ENCODE data around the gene EPB41L4A.

Gene EPB41L4A

GRCh38 chr5:112351225-112351624 lies 67.9 kb downstream of the EPB41L4A start:
- no peak for DNase-seq

GRCh38 chr5:112350626-112351025 lies 68.5 kb downstream of the EPB41L4A start:
- DNase-seq: no peak

GRCh38 chr5:112349371-112349770 lies 69.7 kb downstream of the EPB41L4A start:
- no peak for DNase-seq

GRCh38 chr5:112348915-112349314 lies 70.2 kb downstream of the EPB41L4A start:
- DNase-seq: no peak

- no peak for DNase-seq
These were observed 70.7 kb downstream of the EPB41L4A start for GRCh38 chr5:112348387-112348786.

DNA sequence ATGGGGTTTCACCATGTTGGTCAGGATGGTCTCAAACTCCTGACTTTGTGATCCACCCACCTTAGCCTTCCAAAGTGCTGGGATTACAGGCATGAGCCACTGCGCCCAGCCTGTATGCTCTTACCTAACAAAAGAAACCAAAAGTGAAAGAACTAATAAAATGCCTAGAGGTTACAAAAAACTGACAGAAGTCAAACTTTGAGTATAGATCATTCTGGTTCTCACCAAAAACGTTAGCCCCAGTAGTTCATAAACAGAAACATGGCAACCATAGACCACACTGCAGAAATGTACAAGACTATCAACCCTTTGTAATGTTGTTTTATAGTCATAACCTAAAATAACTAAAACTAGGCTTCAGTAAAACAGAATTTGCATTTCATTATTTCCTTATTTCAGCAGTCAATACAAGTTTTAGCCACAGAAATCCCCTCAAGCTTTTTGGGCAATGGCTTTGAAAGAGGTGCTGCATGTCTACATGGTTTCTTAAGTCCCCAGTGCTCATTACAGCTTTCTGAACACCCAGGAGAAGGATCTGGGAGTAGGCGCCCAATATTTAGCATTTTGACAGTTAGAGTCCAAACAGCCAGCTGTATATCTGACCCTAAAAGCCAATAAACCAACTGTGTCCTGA lies 72.5 kb downstream of the EPB41L4A start:
- no peak for DNase-seq

DNA sequence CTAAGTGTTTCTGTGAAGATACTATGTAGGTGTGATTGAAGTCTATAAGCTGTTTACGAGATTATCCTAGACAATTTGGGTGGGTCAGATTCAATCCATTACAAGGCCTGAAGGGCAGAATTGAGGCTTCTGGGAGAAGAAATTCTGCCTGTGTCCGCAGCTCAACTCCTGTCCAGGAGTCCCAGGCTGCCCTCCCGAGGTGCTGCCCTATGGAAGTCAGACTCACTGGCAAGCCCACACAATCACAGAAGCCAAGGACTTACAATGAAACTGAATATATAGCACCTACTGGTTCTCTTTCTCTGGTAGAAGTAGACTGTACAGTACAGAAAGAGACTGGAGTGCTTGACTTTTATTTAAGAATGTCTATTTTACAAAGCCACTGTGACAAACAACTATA lies 74.5 kb downstream of the EPB41L4A start:
- no peak for DNase-seq

GRCh38 chr5:112342389-112342788 lies 76.7 kb downstream of the EPB41L4A start:
- DNase-seq: no peak

GRCh38 chr5:112339761-112340160 lies 79.3 kb downstream of the EPB41L4A start:
- DNase-seq: no peak

DNA sequence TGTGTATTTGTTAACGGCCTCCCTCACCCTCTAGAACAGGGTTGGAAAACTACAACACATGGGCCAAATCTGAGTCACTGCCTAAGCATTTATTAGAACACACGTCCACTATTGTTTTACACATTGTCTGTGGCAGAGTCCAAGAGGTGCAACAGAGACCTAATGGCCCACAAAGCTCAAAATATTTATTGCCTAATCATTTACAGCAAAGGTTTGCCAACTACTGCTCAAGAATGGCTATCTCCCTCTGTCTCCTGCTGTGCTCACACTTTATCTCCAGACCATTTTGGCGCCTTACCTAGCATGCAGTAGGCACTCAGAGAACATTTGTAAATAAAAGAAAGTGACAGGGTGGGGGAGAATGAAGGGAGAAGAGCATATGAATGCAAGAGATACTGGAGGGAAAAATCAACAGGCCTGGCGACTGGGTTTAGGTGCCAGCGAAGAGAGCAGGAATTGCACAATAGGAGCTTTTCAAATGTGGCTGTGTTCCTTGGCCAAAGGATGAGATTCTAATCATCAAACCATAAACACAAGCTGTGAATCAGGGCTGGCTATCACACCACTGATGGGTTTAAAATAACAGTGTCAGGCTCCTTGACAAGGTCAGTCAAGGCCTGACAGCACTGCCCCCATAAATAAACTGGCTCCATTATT lies 80.3 kb downstream of the EPB41L4A start:
- DNase-seq: no peak

DNA sequence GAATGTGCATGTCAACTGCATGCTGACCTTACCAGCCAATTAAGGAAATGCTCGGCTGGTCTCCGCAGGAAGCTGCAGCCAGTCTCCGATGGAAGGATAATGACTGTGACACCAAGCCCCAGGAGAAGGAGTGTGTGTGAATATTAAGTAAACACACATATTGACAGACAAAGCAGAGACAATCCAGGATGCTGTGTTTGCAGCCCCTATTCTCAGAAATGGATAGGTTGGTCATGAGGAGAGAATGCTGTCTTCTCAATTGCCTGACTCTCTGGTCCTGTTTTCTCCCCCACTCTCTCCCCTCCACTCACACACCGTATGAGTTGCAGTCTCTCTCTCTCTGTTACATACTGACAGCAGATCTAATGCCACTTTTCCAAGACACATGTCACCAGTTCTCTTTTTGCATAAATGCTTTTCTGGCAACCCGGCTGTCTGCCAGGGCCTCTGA lies 85.7 kb downstream of the EPB41L4A start:
- DNase-seq: peak; percentile 35

GRCh38 chr5:112331892-112332291 lies 87.2 kb downstream of the EPB41L4A start:
- DNase-seq: no peak

DNA sequence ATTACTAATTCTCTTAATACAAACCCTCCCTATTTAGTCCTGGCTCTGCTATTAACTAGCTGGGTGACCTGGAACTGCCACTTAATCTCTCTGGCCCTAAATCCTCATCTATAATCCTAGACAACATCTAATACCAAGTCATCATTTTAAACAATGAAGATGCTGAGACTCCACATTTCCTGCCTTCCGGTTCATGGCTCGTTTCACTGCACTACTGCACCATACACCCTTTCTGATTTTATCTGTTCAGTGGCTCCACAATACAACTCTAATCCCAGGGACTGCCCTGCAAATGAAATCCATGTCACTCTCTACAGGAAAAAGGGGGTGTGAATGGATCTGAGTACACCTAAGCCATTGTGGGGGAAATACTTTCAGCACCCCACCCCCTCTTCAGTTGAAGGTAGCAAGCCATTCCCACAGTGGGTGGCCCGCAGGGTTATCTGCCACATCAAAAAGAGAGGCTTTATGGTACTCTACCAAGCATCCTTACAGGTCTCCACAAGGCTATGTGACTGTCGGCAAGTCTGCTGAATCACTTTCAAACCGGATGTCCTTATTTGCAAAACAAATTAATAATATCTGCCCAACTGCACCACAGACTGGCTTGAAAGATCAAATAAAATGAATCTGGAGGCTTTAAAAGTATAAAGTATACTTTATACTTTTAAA lies 89.5 kb downstream of the EPB41L4A start:
- no peak for DNase-seq

DNA sequence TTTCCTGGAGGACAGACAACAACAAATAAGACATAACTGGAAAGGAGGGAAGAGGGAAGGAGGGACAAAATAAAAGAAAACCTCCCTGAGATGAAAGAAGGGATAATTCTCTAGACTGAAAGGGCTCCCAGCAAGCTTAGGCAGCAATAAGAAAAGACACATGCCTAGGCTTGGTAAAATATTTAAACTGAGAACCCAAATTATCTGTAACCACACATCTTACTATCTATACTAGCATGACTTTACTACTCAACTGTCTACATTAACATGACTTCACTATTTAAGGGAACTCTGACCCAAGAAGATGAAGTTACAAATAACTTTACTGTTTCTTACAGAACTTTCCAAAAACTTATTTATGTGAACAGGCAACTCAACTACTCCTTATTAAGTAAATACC lies 95.9 kb downstream of the EPB41L4A start:
- DNase-seq: no peak

GRCh38 chr5:112320408-112320807 lies 98.7 kb downstream of the EPB41L4A start:
- DNase-seq: no peak

DNA sequence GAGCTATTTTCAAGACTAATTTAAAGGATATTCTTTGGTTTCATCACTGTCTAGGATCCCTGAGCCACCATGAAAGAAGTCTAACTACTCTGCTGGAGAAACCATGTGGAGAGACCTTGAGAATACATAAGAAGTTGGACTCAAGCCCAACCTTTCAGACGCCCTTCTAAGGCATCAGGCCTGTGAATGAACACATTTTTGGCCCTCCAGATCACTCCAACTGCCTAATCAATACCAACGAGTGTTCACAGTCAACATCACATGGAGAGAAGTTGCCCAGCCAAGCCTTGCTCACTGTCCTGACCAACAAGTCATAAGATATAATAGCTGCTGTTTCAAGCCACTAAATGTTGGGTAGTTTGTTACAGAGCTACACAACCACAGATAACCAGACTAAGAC lies 100.7 kb downstream of the EPB41L4A start:
- no peak for DNase-seq

GRCh38 chr5:112317866-112318265 lies 101.2 kb downstream of the EPB41L4A start:
- no peak for DNase-seq

DNA sequence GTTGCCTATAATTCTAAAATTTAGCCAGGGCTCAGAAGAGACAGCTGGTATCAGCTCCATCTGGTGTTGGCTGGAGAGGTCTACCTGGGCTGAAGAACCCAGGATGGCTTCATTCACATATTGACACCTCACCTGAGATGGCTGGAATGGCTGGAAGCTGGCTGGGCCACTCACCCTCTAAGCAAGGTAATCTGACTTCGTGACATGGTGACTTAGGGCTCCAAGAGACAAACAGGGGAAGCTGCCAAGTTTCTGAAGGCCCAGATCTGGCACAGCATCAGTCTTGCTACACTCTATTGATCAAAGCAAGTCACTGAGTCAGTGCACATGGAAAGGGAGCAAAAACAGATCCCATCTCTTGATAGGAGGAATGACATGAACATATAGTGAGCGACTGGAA lies 102.3 kb downstream of the EPB41L4A start:
- no peak for DNase-seq

- DNase-seq: no peak
These were observed 103.1 kb downstream of the EPB41L4A start for GRCh38 chr5:112316006-112316405.

GRCh38 chr5:112312295-112313275 lies 106.5 kb downstream of the EPB41L4A start:
- no peak for DNase-seq

DNA sequence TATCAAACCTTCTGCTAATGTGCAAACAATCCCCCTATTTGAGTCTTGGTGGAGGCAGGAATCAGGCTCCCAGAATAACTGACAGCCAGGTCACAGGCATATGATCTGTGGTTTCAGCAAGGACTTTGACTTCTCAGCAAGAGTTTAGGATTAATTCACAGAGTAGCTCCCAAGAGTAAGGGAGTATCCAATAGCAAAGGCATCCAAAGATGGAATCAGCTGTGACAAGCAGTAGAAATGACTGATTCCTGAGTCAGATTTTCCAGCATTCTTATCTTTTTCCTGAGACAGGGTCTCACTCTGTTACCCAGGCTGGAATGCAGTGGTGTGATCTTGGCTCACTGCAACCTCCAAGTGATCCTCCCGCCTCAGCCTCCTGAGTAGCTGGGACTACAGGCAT lies 108.3 kb downstream of the EPB41L4A start:
- DNase-seq: no peak

DNA sequence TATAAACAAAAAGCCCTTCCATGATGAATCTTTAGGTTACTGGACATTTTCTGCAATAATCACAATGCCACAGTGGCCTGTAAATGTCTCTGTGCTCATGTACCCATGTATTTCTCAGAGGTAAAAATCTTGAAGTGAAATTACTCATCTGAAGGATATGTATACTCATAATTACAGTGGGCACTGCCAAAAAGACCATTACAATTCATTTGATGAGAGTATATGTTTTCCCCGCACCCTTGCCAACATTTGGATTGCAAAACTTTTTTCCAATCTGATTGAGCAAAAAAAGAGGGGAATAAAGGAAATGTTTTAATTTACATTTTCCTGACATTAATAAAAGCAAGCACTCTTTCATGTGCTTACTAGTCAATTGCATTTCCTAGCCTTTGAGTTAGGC lies 110.5 kb downstream of the EPB41L4A start:
- DNase-seq: no peak

GRCh38 chr5:112306956-112307355 lies 112.1 kb downstream of the EPB41L4A start:
- no peak for DNase-seq

Data from NCI-H2227 treated with DMSO at 0.1 percent for 48 hours (cell line).